Esophagus muscularis mucosa (tissue), 3 donors: ENCODE results near the gene BRD8.

Experiments used
- CTCF ChIP-seq, 3 experiments: fragments of 200-600 bp in 2 of 3; fragments of 450-650 bp in 1 of 3; sonication (generic) in 2 of 3; IDR thresholded peaks; one replicate each; pipeline ENCODE4 v1.5.1; 2017 to 2019; ENCODE audit warnings: antibody characterized with exemption in 3 of 3, mild to moderate bottlenecking in 2 of 3, moderate library complexity in 1 of 3
- POLR2A ChIP-seq: fragments of 450-650 bp; IDR thresholded peaks from one replicate; pipeline ENCODE4 v1.6.1; 2017; ENCODE audit warnings: antibody characterized with exemption, moderate library complexity, mild to moderate bottlenecking, low read depth

DNA sequence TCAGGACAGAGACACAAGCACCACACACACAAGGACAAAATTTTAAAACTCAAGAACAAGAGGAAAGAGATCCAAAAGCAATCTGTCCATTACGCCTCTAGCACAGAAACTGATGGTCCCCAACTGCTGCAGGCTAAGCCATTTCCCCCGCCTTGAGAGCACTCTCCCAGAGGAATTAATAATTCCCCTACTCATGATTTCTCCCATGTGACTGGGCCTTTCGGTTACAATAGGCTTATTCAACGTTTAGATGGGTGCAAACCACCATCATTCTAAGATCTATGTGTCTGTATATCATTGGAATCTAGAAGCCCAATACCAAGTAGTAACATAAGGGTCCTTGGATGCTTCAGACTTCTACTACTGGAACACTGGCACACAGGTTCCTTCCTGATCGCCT, 18.8 kb downstream of the BRD8 start:
- TF ChIP-seq POLR2A (no peak), CTCF (IDR thresholded peaks at IDR 0.05) (no peak)
